Spinal cord (tissue), 10 donors: ENCODE results near the gene PTCH1. TPM values are rescaled to one million over a fixed set of nuclear protein-coding genes. Genes with fewer than 3 reads are reported as not detected.
A peak's percentile ranks its signal among the peaks of the same experiment; 100 is the strongest.

Experiments used
- DNase-seq, 6 donors: peaks; one replicate each; pipeline versions ENCODE4 v3.0.0 to v3.0.0-alpha.2; 2013 to 2015; ENCODE audit warnings: low spot score in 6 of 6, low read depth in 4 of 6
- H3K27ac ChIP-seq: one replicate; pipeline ENCODE4 v1.5.1; 2013; ENCODE audit warnings: low read depth, low read length, control low read depth
- H3K27me3 ChIP-seq: one replicate; pipeline ENCODE4 v1.6.1; 2013; ENCODE audit warnings: low read length; ENCODE audit not compliant: control insufficient read depth, insufficient read depth
- H3K36me3 ChIP-seq: one replicate; pipeline ENCODE4 v1.6.1; 2013; ENCODE audit warnings: low read length; ENCODE audit not compliant: control insufficient read depth, insufficient read depth
- H3K4me1 ChIP-seq: one replicate; pipeline ENCODE4 v1.6.1; 2013; ENCODE audit warnings: low read length; ENCODE audit not compliant: control insufficient read depth, insufficient read depth
- H3K4me3 ChIP-seq: one replicate; pipeline ENCODE4 v1.5.1; 2013; ENCODE audit warnings: low read depth, low read length, control low read depth
- H3K9me3 ChIP-seq: one replicate; pipeline ENCODE4 v1.6.1; 2013; ENCODE audit warnings: low read length; ENCODE audit not compliant: control insufficient read depth, insufficient read depth
- WGBS: methylation state at CpG from one replicate; pipeline ENCODE4 v1.1.5; 2013; ENCODE audit warnings: missing lambda C conversion rate; ENCODE audit not compliant: insufficient coverage; 5-methylcytosine and 5-hydroxymethylcytosine counted together
- polyA plus RNA-seq, 2 donors: library from polyadenylated mRNA; unstranded; fragments of 120-200 nt; gene quantifications; one replicate each; pipeline ENCODE4 v1.2.1, GENCODE V29; 2013; ENCODE audit not compliant: insufficient read length in 2 of 2
- total RNA-seq, 2 donors: library from RNA; depleted of rRNA in 1 of 2; stranded (reverse); fragments of 120-200 nt in 1 of 2; fragments of >200 nt in 1 of 2; gene quantifications; one replicate each; pipeline versions ENCODE4 v1.2.3 to v1.2.4, GENCODE V29; 2013 to 2014
- donor health status: healthy.

PTCH1 gene
- total and polyA plus RNA-seq, 4 donors = 24.2 to 76.7 (median 45.2) TPM

GRCh38 chr9:95504053-95504963 is 12.5 kb downstream of the PTCH1 start:
- WGBS = 20% methylated on average over 12 of the region's 15 CpGs
- no peaks in the 10 kb centered on the region for H3K9me3 ChIP-seq
- peaks cover 11% of the 10 kb centered on the region for H3K36me3 ChIP-seq
- H3K4me1 ChIP-seq = peaks cover 18% of the 10 kb centered on the region
- peak in 1 of 6 donors; percentile 74 for DNase-seq
- H3K27me3 ChIP-seq = no peaks in the 10 kb centered on the region
- peak overlapping the region; percentile 80 for H3K27ac ChIP-seq
- peak overlapping the region; percentile 80 for H3K4me3 ChIP-seq

- peak overlapping the region; percentile 29 for H3K27ac ChIP-seq
- DNase-seq = no peak
- no peaks in the 10 kb centered on the region for H3K27me3 ChIP-seq
- no CpG with 5 or more reads among the region's 6 CpGs for WGBS
- H3K4me3 ChIP-seq = peak overlapping the region; percentile 10
- H3K36me3 ChIP-seq = peaks cover 11% of the 10 kb centered on the region
- H3K4me1 ChIP-seq = peaks cover 27% of the 10 kb centered on the region
- no peaks in the 10 kb centered on the region for H3K9me3 ChIP-seq
These were observed 13.4 kb downstream of the PTCH1 start for GRCh38 chr9:95503369-95503768.

- no peaks in the 10 kb centered on the region for H3K27me3 ChIP-seq
- peak overlapping the region; percentile 10 for H3K4me3 ChIP-seq
- no peak overlapping the region for H3K27ac ChIP-seq
- no peaks in the 10 kb centered on the region for H3K9me3 ChIP-seq
- WGBS = 60% methylated on average over 1 of the region's 3 CpGs
- peaks cover 7% of the 10 kb centered on the region for H3K36me3 ChIP-seq
- DNase-seq = peak in 1 of 6 donors; percentile 33
- peaks cover 38% of the 10 kb centered on the region for H3K4me1 ChIP-seq
These were observed 14.5 kb downstream of the PTCH1 start for GRCh38 chr9:95502248-95502647.

GRCh38 chr9:95499847-95500246 is 16.9 kb downstream of the PTCH1 start:
- no peaks in the 10 kb centered on the region for H3K9me3 ChIP-seq
- H3K4me3 ChIP-seq = no peak overlapping the region
- peaks cover 43% of the 10 kb centered on the region for H3K4me1 ChIP-seq
- whole genome bisulfite sequencing = 29% methylated on average over 7 of the region's 9 CpGs
- peak in 1 of 6 donors; percentile 13 for DNase-seq
- no peaks in the 10 kb centered on the region for H3K27me3 ChIP-seq
- no peaks in the 10 kb centered on the region for H3K36me3 ChIP-seq
- peak overlapping the region; percentile 19 for H3K27ac ChIP-seq

GRCh38 chr9:95499046-95499676 is 17.6 kb downstream of the PTCH1 start:
- no peaks in the 10 kb centered on the region for H3K9me3 ChIP-seq
- DNase-seq = peak in 1 of 6 donors; percentile 4
- H3K4me3 ChIP-seq = no peak overlapping the region
- H3K36me3 ChIP-seq = peaks cover 4% of the 10 kb centered on the region
- no peaks in the 10 kb centered on the region for H3K27me3 ChIP-seq
- H3K4me1 ChIP-seq = peaks cover 46% of the 10 kb centered on the region
- WGBS = no CpG with 5 or more reads among the region's 6 CpGs
- peak overlapping the region; percentile 19 for H3K27ac ChIP-seq

GRCh38 chr9:95498641-95499040 is 18.1 kb downstream of the PTCH1 start:
- peak overlapping the region; percentile 19 for H3K27ac ChIP-seq
- 30% methylated on average over 2 of the region's 4 CpGs for WGBS

GRCh38 chr9:95497772-95498171 is 19.0 kb downstream of the PTCH1 start:
- H3K9me3 ChIP-seq = no peaks in the 10 kb centered on the region
- peaks cover 58% of the 10 kb centered on the region for H3K4me1 ChIP-seq
- H3K27ac ChIP-seq = peak overlapping the region; percentile 55
- peak in 1 of 6 donors; percentile 23 for DNase-seq
- H3K27me3 ChIP-seq = no peaks in the 10 kb centered on the region
- WGBS = no CpG with 5 or more reads among the region's 3 CpGs
- no peak overlapping the region for H3K4me3 ChIP-seq
- peaks cover 8% of the 10 kb centered on the region for H3K36me3 ChIP-seq

More at GRCh38 chr9:95498641-95499040, 18.1 kb downstream of the PTCH1 start:
- Histone ChIP-seq H3K4me1 (peaks cover 52% of the 10 kb centered on the region), H3K27me3 (no peaks in the 10 kb centered on the region), H3K4me3 (no peak overlapping the region), H3K36me3 (peaks cover 8% of the 10 kb centered on the region), H3K9me3 (no peaks in the 10 kb centered on the region)
- DNase-seq = peak in 1 of 6 donors; percentile 2

- Histone ChIP-seq H3K27ac (peak overlapping the region; percentile 81), H3K9me3 (no peaks in the 10 kb centered on the region), H3K4me3 (no peak overlapping the region), H3K27me3 (no peaks in the 10 kb centered on the region), H3K4me1 (peaks cover 55% of the 10 kb centered on the region), H3K36me3 (peaks cover 8% of the 10 kb centered on the region)
- no CpG with 5 or more reads among the region's 2 CpGs for WGBS
- peak in 1 of 6 donors; percentile 55 for DNase-seq
These were observed 20.1 kb downstream of the PTCH1 start for GRCh38 chr9:95496687-95497086.

- Histone ChIP-seq H3K4me3 (no peak overlapping the region), H3K9me3 (no peaks in the 10 kb centered on the region), H3K27me3 (no peaks in the 10 kb centered on the region), H3K27ac (peak overlapping the region; percentile 81), H3K36me3 (peaks cover 8% of the 10 kb centered on the region), H3K4me1 (peaks cover 55% of the 10 kb centered on the region)
- WGBS = 17% methylated on average over 12 of the region's 12 CpGs
- peak in 2 of 6 donors; percentile 92 to 94 for DNase-seq
These were observed 20.8 kb downstream of the PTCH1 start for GRCh38 chr9:95495961-95496360.
